Measurements from ENCODE around the gene EPN3. TPM values are rescaled to one million over a fixed set of nuclear protein-coding genes. Genes with fewer than 3 reads are reported as not detected.
A peak's percentile ranks its signal among the peaks of the same experiment; 100 is the strongest.

Gene EPN3
- polyA plus RNA-seq, 1 donor: 3.3 TPM

GRCh38 chr17:50558941-50559614 is 26.5 kb downstream of the EPN3 start:
- H3K36me3 ChIP-seq (ENCODE audit: control insufficient read depth, insufficient read depth, low read length): peaks cover 10% of the 10 kb centered on the region
- H3K4me1 ChIP-seq (ENCODE audit: control insufficient read depth, insufficient read depth, low read length): peaks cover 23% of the 10 kb centered on the region
- no peak overlapping the region for H3K27ac ChIP-seq (ENCODE audit: low read length)
- peak overlapping the region; percentile 43 for H3K4me3 ChIP-seq (ENCODE audit: low read length)
- H3K27me3 ChIP-seq (ENCODE audit: control insufficient read depth, insufficient read depth, low read length): peaks cover 63% of the 10 kb centered on the region
- peaks cover 6% of the 10 kb centered on the region for H3K9me3 ChIP-seq (ENCODE audit: control insufficient read depth, low read depth, low read length)
- WGBS (ENCODE audit: insufficient coverage, low lambda C conversion rate): no CpG with 5 or more reads among the region's 55 CpGs
- no peak for DNase-seq

GRCh38 chr17:50559674-50560184 is 27.2 kb downstream of the EPN3 start:
- Histone ChIP-seq H3K27ac (ENCODE audit: low read length) (no peak overlapping the region), H3K4me1 (ENCODE audit: control insufficient read depth, insufficient read depth, low read length) (peaks cover 23% of the 10 kb centered on the region), H3K4me3 (ENCODE audit: low read length) (peak overlapping the region; percentile 43), H3K36me3 (ENCODE audit: control insufficient read depth, insufficient read depth, low read length) (peaks cover 9% of the 10 kb centered on the region), H3K9me3 (ENCODE audit: control insufficient read depth, low read depth, low read length) (peaks cover 6% of the 10 kb centered on the region), H3K27me3 (ENCODE audit: control insufficient read depth, insufficient read depth, low read length) (peaks cover 67% of the 10 kb centered on the region)
- peak in 1 of 2 donors; percentile 65 for DNase-seq
- WGBS (ENCODE audit: insufficient coverage, low lambda C conversion rate): no CpG with 5 or more reads among the region's 27 CpGs

GRCh38 chr17:50560185-50560824 is 27.8 kb downstream of the EPN3 start, which contains the start of gene CACNA1G:
CACNA1G (plus strand) TSS chr17:50560715; CDS start chr17:50561460, 745 bp downstream.
- peaks cover 73% of the 10 kb centered on the region for H3K27me3 ChIP-seq (ENCODE audit: control insufficient read depth, insufficient read depth, low read length)
- H3K4me3 ChIP-seq (ENCODE audit: low read length): peak within 1 kb of the TSS; percentile 43
- WGBS (ENCODE audit: insufficient coverage, low lambda C conversion rate): no CpG with 5 or more reads among the region's 56 CpGs
- H3K36me3 ChIP-seq (ENCODE audit: control insufficient read depth, insufficient read depth, low read length): peaks cover 6% of the 10 kb centered on the region
- H3K4me1 ChIP-seq (ENCODE audit: control insufficient read depth, insufficient read depth, low read length): peaks cover 23% of the 10 kb centered on the region
- H3K9me3 ChIP-seq (ENCODE audit: control insufficient read depth, low read depth, low read length): peaks cover 6% of the 10 kb centered on the region
- peak within 1 kb of the TSS; percentile 36 for H3K27ac ChIP-seq (ENCODE audit: low read length)
- DNase-seq: peak; percentile 78 to 85

- H3K27ac ChIP-seq (ENCODE audit: low read length): no peak overlapping the region
- H3K36me3 ChIP-seq (ENCODE audit: control insufficient read depth, insufficient read depth, low read length): no peaks in the 10 kb centered on the region
- H3K9me3 ChIP-seq (ENCODE audit: control insufficient read depth, low read depth, low read length): peaks cover 6% of the 10 kb centered on the region
- no CpG with 5 or more reads among the region's 88 CpGs for WGBS (ENCODE audit: insufficient coverage, low lambda C conversion rate)
- H3K27me3 ChIP-seq (ENCODE audit: control insufficient read depth, insufficient read depth, low read length): peaks cover 81% of the 10 kb centered on the region
- DNase-seq: no peak
- peaks cover 29% of the 10 kb centered on the region for H3K4me1 ChIP-seq (ENCODE audit: control insufficient read depth, insufficient read depth, low read length)
- H3K4me3 ChIP-seq (ENCODE audit: low read length): peak overlapping the region; percentile 26
Measured at GRCh38 chr17:50560931-50561745, 28.6 kb downstream of the EPN3 start.

GRCh38 chr17:50561746-50562141 is 29.2 kb downstream of the EPN3 start:
- H3K27ac ChIP-seq (ENCODE audit: low read length): no peak overlapping the region
- peaks cover 87% of the 10 kb centered on the region for H3K27me3 ChIP-seq (ENCODE audit: control insufficient read depth, insufficient read depth, low read length)
- no peak for DNase-seq
- peaks cover 6% of the 10 kb centered on the region for H3K9me3 ChIP-seq (ENCODE audit: control insufficient read depth, low read depth, low read length)
- no CpG with 5 or more reads among the region's 27 CpGs for WGBS (ENCODE audit: insufficient coverage, low lambda C conversion rate)
- H3K4me1 ChIP-seq (ENCODE audit: control insufficient read depth, insufficient read depth, low read length): peaks cover 29% of the 10 kb centered on the region
- H3K4me3 ChIP-seq (ENCODE audit: low read length): peak overlapping the region; percentile 26
- no peaks in the 10 kb centered on the region for H3K36me3 ChIP-seq (ENCODE audit: control insufficient read depth, insufficient read depth, low read length)

- Histone ChIP-seq H3K27me3 (ENCODE audit: control insufficient read depth, insufficient read depth, low read length) (peaks cover 88% of the 10 kb centered on the region), H3K4me1 (ENCODE audit: control insufficient read depth, insufficient read depth, low read length) (peaks cover 29% of the 10 kb centered on the region)
Measured at GRCh38 chr17:50562242-50563091, 29.9 kb downstream of the EPN3 start.

GRCh38 chr17:50563092-50563511 is 30.6 kb downstream of the EPN3 start:
- H3K4me1 ChIP-seq (ENCODE audit: control insufficient read depth, insufficient read depth, low read length): peaks cover 29% of the 10 kb centered on the region
- no peak overlapping the region for H3K27ac ChIP-seq (ENCODE audit: low read length)
- no peak for DNase-seq
- no CpG with 5 or more reads among the region's 4 CpGs for WGBS (ENCODE audit: insufficient coverage, low lambda C conversion rate)
- H3K4me3 ChIP-seq (ENCODE audit: low read length): no peak overlapping the region
- peaks cover 84% of the 10 kb centered on the region for H3K27me3 ChIP-seq (ENCODE audit: control insufficient read depth, insufficient read depth, low read length)
- H3K36me3 ChIP-seq (ENCODE audit: control insufficient read depth, insufficient read depth, low read length): no peaks in the 10 kb centered on the region
- H3K9me3 ChIP-seq (ENCODE audit: control insufficient read depth, low read depth, low read length): peaks cover 6% of the 10 kb centered on the region

More at GRCh38 chr17:50562242-50563091, 29.9 kb downstream of the EPN3 start:
- DNase-seq: no peak
- peaks cover 6% of the 10 kb centered on the region for H3K9me3 ChIP-seq (ENCODE audit: control insufficient read depth, low read depth, low read length)
- H3K27ac ChIP-seq (ENCODE audit: low read length): no peak overlapping the region
- H3K36me3 ChIP-seq (ENCODE audit: control insufficient read depth, insufficient read depth, low read length): no peaks in the 10 kb centered on the region
- H3K4me3 ChIP-seq (ENCODE audit: low read length): peak overlapping the region; percentile 30
- WGBS (ENCODE audit: insufficient coverage, low lambda C conversion rate): no CpG with 5 or more reads among the region's 22 CpGs

- DNase-seq: peak in 1 of 2 donors; percentile 44
- WGBS (ENCODE audit: insufficient coverage, low lambda C conversion rate): no CpG with 5 or more reads among the region's 19 CpGs
Measured at GRCh38 chr17:50564916-50565315, 32.4 kb downstream of the EPN3 start.

GRCh38 chr17:50565402-50566350 is 33.1 kb downstream of the EPN3 start:
- DNase-seq: peak in 1 of 2 donors; percentile 28
- H3K27me3 ChIP-seq (ENCODE audit: control insufficient read depth, insufficient read depth, low read length): peaks cover 62% of the 10 kb centered on the region
- H3K27ac ChIP-seq (ENCODE audit: low read length): no peak overlapping the region

More at GRCh38 chr17:50564916-50565315, 32.4 kb downstream of the EPN3 start:
- Histone ChIP-seq H3K27me3 (ENCODE audit: control insufficient read depth, insufficient read depth, low read length) (peaks cover 66% of the 10 kb centered on the region), H3K9me3 (ENCODE audit: control insufficient read depth, low read depth, low read length) (no peaks in the 10 kb centered on the region), H3K36me3 (ENCODE audit: control insufficient read depth, insufficient read depth, low read length) (no peaks in the 10 kb centered on the region), H3K4me3 (ENCODE audit: low read length) (no peak overlapping the region), H3K4me1 (ENCODE audit: control insufficient read depth, insufficient read depth, low read length) (peaks cover 17% of the 10 kb centered on the region), H3K27ac (ENCODE audit: low read length) (peak overlapping the region; percentile 28)

More at GRCh38 chr17:50565402-50566350, 33.1 kb downstream of the EPN3 start:
- Histone ChIP-seq H3K9me3 (ENCODE audit: control insufficient read depth, low read depth, low read length) (no peaks in the 10 kb centered on the region), H3K4me1 (ENCODE audit: control insufficient read depth, insufficient read depth, low read length) (peaks cover 13% of the 10 kb centered on the region), H3K36me3 (ENCODE audit: control insufficient read depth, insufficient read depth, low read length) (no peaks in the 10 kb centered on the region), H3K4me3 (ENCODE audit: low read length) (no peak overlapping the region)
- WGBS (ENCODE audit: insufficient coverage, low lambda C conversion rate): no CpG with 5 or more reads among the region's 10 CpGs

Measured in large intestine (tissue), 3 donors.